KMS-11 (cell line): ENCODE data around the gene MYO7B.

ENCODE experiments used
- H2AFZ ChIP-seq: fragments of 200-600 bp; sonication (generic); 2 replicates; pipeline ENCODE4 v1.6.1; 2016; ENCODE audit warnings: antibody characterized with exemption, mixed run types, low read depth
- H3K27ac ChIP-seq: fragments of 200-600 bp; sonication (generic); 2 replicates; pipeline ENCODE4 v1.6.1; 2016; ENCODE audit warnings: mild to moderate bottlenecking, mixed run types
- H3K27me3 ChIP-seq: fragments of 200-600 bp; sonication (generic); 2 replicates; pipeline ENCODE4 v1.6.1; 2017; ENCODE audit warnings: mild to moderate bottlenecking, low read depth, mixed run types, moderate library complexity; ENCODE audit not compliant: insufficient read depth
- H3K36me3 ChIP-seq: fragments of 200-600 bp; sonication (generic); 2 replicates; pipeline ENCODE4 v1.6.1; 2017; ENCODE audit warnings: mild to moderate bottlenecking, mixed run types; ENCODE audit not compliant: insufficient read depth
- H3K4me1 ChIP-seq: fragments of 200-600 bp; sonication (generic); 2 replicates; pipeline ENCODE4 v1.6.1; 2016; ENCODE audit warnings: mild to moderate bottlenecking, low read depth, mixed run types; ENCODE audit not compliant: poor library complexity, severe bottlenecking
- H3K4me2 ChIP-seq: fragments of 200-600 bp; sonication (generic); 2 replicates; pipeline ENCODE4 v1.7.0; 2016; ENCODE audit warnings: mild to moderate bottlenecking, mixed run types
- H3K4me3 ChIP-seq: fragments of 200-600 bp; sonication (generic); IDR thresholded peaks from 2 replicates; pipeline ENCODE4 v1.6.1; 2017; ENCODE audit warnings: low read depth, low read length, mixed read lengths; ENCODE audit not compliant: insufficient read depth
- H3K79me2 ChIP-seq: fragments of 200-600 bp; sonication (generic); 2 replicates; pipeline ENCODE4 v1.6.1; 2016; ENCODE audit warnings: low read depth, mixed run types; ENCODE audit not compliant: insufficient read depth
- H3K9ac ChIP-seq: fragments of 200-600 bp; sonication (generic); 2 replicates; pipeline ENCODE4 v1.6.1; 2016; ENCODE audit warnings: mild to moderate bottlenecking, mixed run types
- H4K20me1 ChIP-seq: fragments of 200-600 bp; sonication (generic); 2 replicates; pipeline ENCODE4 v1.6.1; 2016; ENCODE audit warnings: mild to moderate bottlenecking, mixed run types; ENCODE audit not compliant: insufficient read depth
- CTCF ChIP-seq: fragments of 200-600 bp; sonication (generic); conservative IDR thresholded peaks from 2 replicates; pipeline ENCODE4 v1.6.1; 2017; ENCODE audit warnings: low read depth, mild to moderate bottlenecking, antibody characterized with exemption, low read length, moderate library complexity, mixed read lengths

MYO7B gene

GRCh38 chr2:127515383-127515915 lies 20.0 kb upstream of the MYO7B start:
- no peak overlapping the region for H3K4me3 ChIP-seq
- H3K4me1 ChIP-seq = peaks cover 6% of the 10 kb centered on the region
- no peak for TF ChIP-seq CTCF
- H3K27me3 ChIP-seq = no peaks in the 10 kb centered on the region
- no peak overlapping the region for H3K4me2 ChIP-seq
- H4K20me1 ChIP-seq = no peaks in the 10 kb centered on the region
- peaks cover 34% of the 10 kb centered on the region; the same call in 1 of the 2 replicates for H3K79me2 ChIP-seq
- H3K36me3 ChIP-seq = no peaks in the 10 kb centered on the region
- no peak overlapping the region for H3K9ac ChIP-seq
- H2AFZ ChIP-seq = no peak overlapping the region
- no peak overlapping the region for H3K27ac ChIP-seq

GRCh38 chr2:127516041-127516762 lies 19.3 kb upstream of the MYO7B start:
- H3K4me2 ChIP-seq = no peak overlapping the region
- H3K36me3 ChIP-seq = no peaks in the 10 kb centered on the region
- no peak overlapping the region for H3K4me3 ChIP-seq
- H3K27me3 ChIP-seq = no peaks in the 10 kb centered on the region
- peaks cover 26% of the 10 kb centered on the region; the same call in 1 of the 2 replicates for H3K79me2 ChIP-seq
- H3K27ac ChIP-seq = no peak overlapping the region
- no peak overlapping the region for H2AFZ ChIP-seq
- no peak overlapping the region for H3K9ac ChIP-seq
- H4K20me1 ChIP-seq = no peaks in the 10 kb centered on the region
- TF ChIP-seq CTCF = no peak
- peaks cover 6% of the 10 kb centered on the region for H3K4me1 ChIP-seq

DNA sequence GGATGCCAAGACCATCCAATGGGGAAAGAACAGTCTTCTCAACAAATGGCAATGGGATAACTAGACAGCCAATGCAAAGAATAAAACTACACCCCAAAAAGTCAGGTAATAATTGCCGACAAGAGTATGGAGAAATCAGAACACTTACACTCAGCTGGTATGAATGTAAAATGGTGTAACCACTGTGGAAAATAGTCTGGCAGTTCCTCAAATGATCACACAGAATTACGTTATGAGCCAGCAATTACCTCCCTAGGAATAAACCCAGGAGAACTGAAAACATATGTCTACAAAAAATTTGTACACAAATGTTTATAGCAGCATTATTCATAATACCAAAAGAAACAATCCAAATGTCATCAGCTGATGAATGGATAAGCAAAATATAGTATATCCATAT lies 18.0 kb upstream of the MYO7B start:
- Histone ChIP-seq H3K9ac (no peak overlapping the region), H3K4me1 (peaks cover 6% of the 10 kb centered on the region), H3K4me2 (no peak overlapping the region), H3K27ac (no peak overlapping the region), H3K79me2 (peaks cover 26% of the 10 kb centered on the region; the same call in 1 of the 2 replicates), H4K20me1 (no peaks in the 10 kb centered on the region), H3K4me3 (no peak overlapping the region), H3K36me3 (no peaks in the 10 kb centered on the region), H3K27me3 (no peaks in the 10 kb centered on the region), H2AFZ (no peak overlapping the region)
- TF ChIP-seq CTCF = no peak

- peaks cover 45% of the 10 kb centered on the region for H3K79me2 ChIP-seq
- H3K27me3 ChIP-seq = no peaks in the 10 kb centered on the region
- no peaks in the 10 kb centered on the region for H3K36me3 ChIP-seq
- no peak overlapping the region for H3K4me3 ChIP-seq
- TF ChIP-seq CTCF = no peak
- no peaks in the 10 kb centered on the region for H4K20me1 ChIP-seq
- H3K4me2 ChIP-seq = no peak overlapping the region
- H3K27ac ChIP-seq = no peak overlapping the region
- no peak overlapping the region for H3K9ac ChIP-seq
- no peak overlapping the region for H2AFZ ChIP-seq
- no peaks in the 10 kb centered on the region for H3K4me1 ChIP-seq
Observed at GRCh38 chr2:127520424-127520823, 15.1 kb upstream of the MYO7B start.
